Gastroesophageal sphincter (tissue), 3 donors: Measurements from ENCODE around the gene CCDC190.

Experiments
- CTCF ChIP-seq, 4 experiments: fragments of 200-600 bp in 2 of 4; fragments of 450-650 bp in 2 of 4; sonication (generic) in 1 of 4; IDR thresholded peaks; one replicate each; pipeline ENCODE4 v1.5.1; 2017 to 2019; ENCODE audit warnings: antibody characterized with exemption in 4 of 4, mild to moderate bottlenecking in 2 of 4, moderate library complexity in 2 of 4
- EP300 ChIP-seq: sonication (generic); formaldehyde crosslinking; IDR thresholded peaks from one replicate; pipeline ENCODE4 v1.6.1; 2017; ENCODE audit warnings: antibody characterized with exemption, mild to moderate bottlenecking
- POLR2A ChIP-seq, 2 donors: fragments of 450-650 bp; IDR thresholded peaks; one replicate each; pipeline ENCODE4 v1.6.1; 2017; ENCODE audit warnings: antibody characterized with exemption in 2 of 2, mild to moderate bottlenecking in 2 of 2, moderate library complexity in 1 of 2
- POLR2AphosphoS5 ChIP-seq: sonication (generic); formaldehyde crosslinking; IDR thresholded peaks from one replicate; pipeline ENCODE4 v1.6.1; 2017; ENCODE audit warnings: antibody characterized with exemption

- TF ChIP-seq POLR2A (IDR thresholded peaks at IDR 0.05) (no peak), CTCF (IDR thresholded peaks at IDR 0.05) (no peak), POLR2AphosphoS5 (no peak), EP300 (no peak)
Measured at GRCh38 chr1:162844153-162844552, 16.8 kb downstream of the CCDC190 start.
